Immature natural killer cell (primary cell): ENCODE data around the gene PCDH8. TPM values are rescaled to one million over a fixed set of nuclear protein-coding genes. Genes with fewer than 3 reads are reported as not detected.

Source experiments
- polyA plus RNA-seq, 3 donors: library from polyadenylated mRNA; unstranded; fragments of 300-500 nt; fragmentation: Illumina TruSeq; gene quantifications; one replicate each; pipeline ENCODE4 v1.2.3, GENCODE V29; 2021

Gene PCDH8
- polyA plus RNA-seq, 3 donors from 2014 or later, result not detected

Other genes starting within 250 kb of the PCDH8 start
- 10 to 100 TPM in 1 of 3 donors, 1 to 10 TPM in 2; 4.0 to 11.6 (median 8.4) TPM for gene HNRNPA1L2, start 206.2 kb downstream of the PCDH8 start, polyA plus RNA-seq
- gene SUGT1, start 195.8 kb downstream of the PCDH8 start, polyA plus RNA-seq, result 10 to 100 TPM; 45.0 to 50.7 (median 49.5) TPM
- gene CNMD, start 108.8 kb downstream of the PCDH8 start, polyA plus RNA-seq, result not detected
- not detected for gene OLFM4, start 180.2 kb upstream of the PCDH8 start, polyA plus RNA-seq